Liver (tissue), 9 donors: ENCODE results near the gene CSNK1G1. TPM values are rescaled to one million over a fixed set of nuclear protein-coding genes. Genes with fewer than 3 reads are reported as not detected.

Experiments used
- DNase-seq: peaks from one replicate; pipeline ENCODE4 v3.0.0-alpha.2; 2017; ENCODE audit warnings: low spot score
- H3K27ac ChIP-seq, 2 donors: one replicate each; pipeline ENCODE4 v1.7.0; 2013; ENCODE audit warnings: inconsistent platforms in 2 of 2, low read length in 2 of 2, control low read depth in 1 of 2, low read depth in 1 of 2, mild to moderate bottlenecking in 1 of 2
- H3K27me3 ChIP-seq, 4 donors: one replicate each; pipeline versions ENCODE4 v1.6.1 to v1.7.0; 2013; ENCODE audit warnings: low read length in 3 of 4, inconsistent platforms in 1 of 4, mild to moderate bottlenecking in 1 of 4, moderate library complexity in 1 of 4; ENCODE audit not compliant: control insufficient read depth in 4 of 4, insufficient read depth in 4 of 4
- H3K36me3 ChIP-seq, 4 donors: one replicate each; pipeline versions ENCODE4 v1.6.1 to v1.7.0; 2013; ENCODE audit warnings: low read length in 3 of 4, mild to moderate bottlenecking in 3 of 4, low read depth in 1 of 4, moderate library complexity in 1 of 4; ENCODE audit not compliant: control insufficient read depth in 4 of 4, insufficient read depth in 3 of 4
- H3K4me1 ChIP-seq, 4 donors: one replicate each; pipeline versions ENCODE4 v1.6.1 to v1.7.0; 2013; ENCODE audit warnings: low read length in 3 of 4, mild to moderate bottlenecking in 3 of 4, moderate library complexity in 1 of 4; ENCODE audit not compliant: control insufficient read depth in 4 of 4, insufficient read depth in 4 of 4
- H3K4me3 ChIP-seq, 3 donors: one replicate each; pipeline versions ENCODE4 v1.6.1 to v1.7.0; 2013; ENCODE audit warnings: low read length in 3 of 3, control low read depth in 1 of 3, low read depth in 1 of 3, mild to moderate bottlenecking in 1 of 3
- H3K9ac ChIP-seq, 2 donors: one replicate each; pipeline ENCODE4 v1.7.0; 2013; ENCODE audit warnings: low read length in 2 of 2, mild to moderate bottlenecking in 2 of 2, moderate library complexity in 2 of 2, control low read depth in 1 of 2, low read depth in 1 of 2
- H3K9me3 ChIP-seq, 4 donors: one replicate each; pipeline versions ENCODE4 v1.6.1 to v1.7.0; 2013; ENCODE audit warnings: low read length in 3 of 4; ENCODE audit not compliant: control insufficient read depth in 4 of 4
- EGR1 ChIP-seq, 2 donors: IDR thresholded peaks; 2 replicates each; pipeline ENCODE4 v1.6.1; 2016 to 2018; ENCODE audit warnings: antibody characterized with exemption in 2 of 2, low read depth in 2 of 2
- FOXA1 ChIP-seq: IDR thresholded peaks from 2 replicates; pipeline ENCODE4 v1.6.1; 2016; ENCODE audit warnings: antibody characterized with exemption
- FOXA2 ChIP-seq: IDR thresholded peaks from 2 replicates; pipeline ENCODE4 v1.6.1; 2016; ENCODE audit warnings: antibody characterized with exemption
- GABPA ChIP-seq, 2 donors: IDR thresholded peaks in 1 of 2; conservative IDR thresholded peaks in 1 of 2; 2 replicates each; pipeline ENCODE4 v1.6.1; 2016; ENCODE audit warnings: antibody characterized with exemption in 2 of 2, mild to moderate bottlenecking in 1 of 2, moderate library complexity in 1 of 2
- HNF4A ChIP-seq, 2 donors: conservative IDR thresholded peaks; 2 replicates each; pipeline ENCODE4 v1.6.1; 2016; ENCODE audit warnings: antibody characterized with exemption in 2 of 2, mild to moderate bottlenecking in 2 of 2
- HNF4G ChIP-seq: IDR thresholded peaks from 2 replicates; pipeline ENCODE4 v1.6.1; 2016; ENCODE audit warnings: antibody characterized with exemption
- JUND ChIP-seq, 2 donors: IDR thresholded peaks; 2 replicates each; pipeline ENCODE4 v1.6.1; 2016; ENCODE audit warnings: antibody characterized with exemption in 2 of 2
- NR2F2 ChIP-seq: IDR thresholded peaks from 2 replicates; pipeline ENCODE4 v1.6.1; 2016; ENCODE audit warnings: antibody characterized with exemption
- RAD21 ChIP-seq, 2 donors: IDR thresholded peaks; 2 replicates each; pipeline ENCODE4 v1.6.1; 2016; ENCODE audit warnings: antibody characterized with exemption in 2 of 2, mild to moderate bottlenecking in 2 of 2
- RXRA ChIP-seq, 2 donors: IDR thresholded peaks; 2 replicates each; pipeline ENCODE4 v1.6.1; 2017 to 2018; ENCODE audit warnings: antibody characterized with exemption in 2 of 2, mild to moderate bottlenecking in 1 of 2
- SP1 ChIP-seq: IDR thresholded peaks from 2 replicates; pipeline ENCODE4 v1.6.1; 2018; ENCODE audit warnings: antibody characterized with exemption, mild to moderate bottlenecking
- TAF1 ChIP-seq: conservative IDR thresholded peaks from 2 replicates; pipeline ENCODE4 v1.6.1; 2016; ENCODE audit warnings: antibody characterized with exemption, mild to moderate bottlenecking
- YY1 ChIP-seq: IDR thresholded peaks from 2 replicates; pipeline ENCODE4 v1.6.1; 2016; ENCODE audit warnings: antibody characterized with exemption, mild to moderate bottlenecking
- ZBTB33 ChIP-seq: IDR thresholded peaks from 2 replicates; pipeline ENCODE4 v1.6.1; 2016; ENCODE audit warnings: antibody characterized with exemption
- WGBS: extraction: QIAGEN DNeasy Blood & Tissue Kit; methylation state at CpG from one replicate; pipeline ENCODE4 v1.1.7; 2013; 5-methylcytosine and 5-hydroxymethylcytosine counted together
- polyA plus RNA-seq, 2 donors: library from polyadenylated mRNA; stranded (reverse) in 1 of 2; unstranded in 1 of 2; fragments of 200-250 nt in 1 of 2; fragments of >200 nt in 1 of 2; fragmentation: Nextera tagmentation in 1 of 2; extraction: Ambion mirVana in 1 of 2; gene quantifications; one replicate each; pipeline versions ENCODE4 v1.2.1 to v1.2.3, GENCODE V29; 2013 to 2015
- total RNA-seq, 2 donors: library from RNA; depleted of rRNA; stranded (reverse); fragments of >200 nt; gene quantifications; one replicate each; pipeline ENCODE4 v1.2.3, GENCODE V29; 2014
- TF ChIP-seq, protein P1 (sequence below): fragments of 150-350 bp; IDR thresholded peaks from 2 replicates; pipeline ENCODE4 v1.5.1; 2017; ENCODE audit warnings: improper control_type of control experiment, low read depth, low read length; ENCODE audit not compliant: missing input control
- TF ChIP-seq, protein P2 (sequence below): IDR thresholded peaks from 2 replicates; pipeline ENCODE4 v1.6.1; 2016; ENCODE audit warnings: antibody characterized with exemption
- TF ChIP-seq, protein P3 (sequence below): IDR thresholded peaks from 2 replicates; pipeline ENCODE4 v1.6.1; 2016; ENCODE audit warnings: antibody characterized with exemption, mild to moderate bottlenecking
- TF ChIP-seq, protein P4 (sequence below): IDR thresholded peaks from 2 replicates; pipeline ENCODE4 v1.6.1; 2016; ENCODE audit warnings: antibody characterized with exemption
- donor health status: healthy.
- donor health status: healthy.
- donor health status: healthy.
- donor health status: healthy.
- donor health status: healthy.

Gene CSNK1G1
- total and polyA plus RNA-seq, 4 donors, result 1.7 to 9.1 (median 5.8) TPM

GRCh38 chr15:64247535-64247905 lies 108.5 kb downstream of the CSNK1G1 start:
- Histone ChIP-seq H3K27me3 (no peaks in the 10 kb centered on the region), H3K27ac (peak overlapping the region; percentile 69 to 83), H3K9me3 (no peaks in the 10 kb centered on the region), H3K36me3 (no peaks in the 10 kb centered on the region), H3K4me3 (no peak overlapping the region), H3K4me1 (peaks cover 0 to 14% (median 5%) of the 10 kb centered on the region in 4 donors), H3K9ac (no peak overlapping the region)
- no peak for DNase-seq
- TF ChIP-seq EGR1 (IDR thresholded peaks at IDR 0.05; ENCODE audit: low read depth in 2 of 2) (no peak), SP1 (peak; percentile 65), HNF4G (peak; percentile 72), FOXA2 (no peak), FOXA1 (no peak), HNF4A (conservative IDR thresholded peaks at IDR 0.05) (peak; percentile 78 to 91)

DNA sequence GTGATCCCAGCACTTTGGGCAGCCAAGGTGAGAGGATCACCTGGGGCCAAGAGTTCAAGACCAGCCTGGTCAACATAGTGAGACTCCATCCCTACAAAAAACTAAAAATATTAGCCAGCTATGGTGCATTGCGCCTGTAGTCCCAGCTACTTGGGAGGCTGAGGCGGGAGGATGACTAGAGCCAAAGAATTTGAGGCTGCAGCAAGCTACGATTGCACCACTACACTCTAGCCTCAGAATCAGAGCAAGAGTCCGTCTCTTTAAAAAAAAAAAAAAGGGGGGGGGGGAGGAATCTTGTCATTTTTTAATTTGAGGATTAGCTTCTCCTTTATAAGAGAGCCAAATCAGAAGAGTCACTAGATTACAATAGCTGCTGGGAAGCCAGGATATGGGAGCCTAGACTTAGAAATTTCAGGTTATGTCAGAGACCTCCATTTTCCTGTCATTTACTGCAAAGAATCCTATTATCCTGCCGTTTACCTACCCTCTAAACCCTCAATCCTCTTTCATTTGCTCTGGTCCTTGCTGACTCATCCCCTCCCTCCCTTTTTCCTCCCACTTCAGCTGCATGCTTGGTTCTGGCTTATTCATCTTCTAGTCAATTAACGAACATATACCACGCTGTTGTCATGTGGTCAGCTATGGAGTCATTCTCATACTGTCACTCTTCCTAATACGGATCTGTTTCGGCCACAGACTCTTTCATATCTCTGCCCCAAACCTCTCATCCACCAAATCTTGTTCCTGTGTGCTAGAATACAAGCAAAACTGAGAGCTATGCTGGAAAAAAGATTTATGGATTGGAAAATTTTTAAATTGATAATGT lies 109.4 kb downstream of the CSNK1G1 start:
- WGBS, result 86% methylated on average over 9 of the region's 9 CpGs
- H3K36me3 ChIP-seq, result no peaks in the 10 kb centered on the region
- no peak for DNase-seq

GRCh38 chr15:64245405-64245804 lies 110.6 kb downstream of the CSNK1G1 start:
- WGBS, result 99% methylated on average over 4 of the region's 4 CpGs
- DNase-seq, result no peak
- Histone ChIP-seq H3K4me1 (peaks cover 0 to 14% (median 5%) of the 10 kb centered on the region in 4 donors), H3K36me3 (no peaks in the 10 kb centered on the region), H3K27me3 (no peaks in the 10 kb centered on the region), H3K4me3 (no peak overlapping the region), H3K9ac (no peak overlapping the region), H3K27ac (no peak overlapping the region), H3K9me3 (no peaks in the 10 kb centered on the region)
- TF ChIP-seq NR2F2 (no peak), JUND (IDR thresholded peaks at IDR 0.05) (no peak), FOXA2 (no peak), HNF4A (conservative IDR thresholded peaks at IDR 0.05) (no peak), EGR1 (IDR thresholded peaks at IDR 0.05; ENCODE audit: low read depth in 2 of 2) (no peak), SP1 (no peak), RXRA (IDR thresholded peaks at IDR 0.05) (no peak), TAF1 (no peak), FOXA1 (no peak), RAD21 (IDR thresholded peaks at IDR 0.05) (no peak), YY1 (no peak), HNF4G (no peak), GABPA (IDR thresholded peaks at IDR 0.05 in 1 of 2, conservative IDR thresholded peaks at IDR 0.05 in 1 of 2) (no peak), ZBTB33 (no peak)
- TF ChIP-seq, protein P1, sequence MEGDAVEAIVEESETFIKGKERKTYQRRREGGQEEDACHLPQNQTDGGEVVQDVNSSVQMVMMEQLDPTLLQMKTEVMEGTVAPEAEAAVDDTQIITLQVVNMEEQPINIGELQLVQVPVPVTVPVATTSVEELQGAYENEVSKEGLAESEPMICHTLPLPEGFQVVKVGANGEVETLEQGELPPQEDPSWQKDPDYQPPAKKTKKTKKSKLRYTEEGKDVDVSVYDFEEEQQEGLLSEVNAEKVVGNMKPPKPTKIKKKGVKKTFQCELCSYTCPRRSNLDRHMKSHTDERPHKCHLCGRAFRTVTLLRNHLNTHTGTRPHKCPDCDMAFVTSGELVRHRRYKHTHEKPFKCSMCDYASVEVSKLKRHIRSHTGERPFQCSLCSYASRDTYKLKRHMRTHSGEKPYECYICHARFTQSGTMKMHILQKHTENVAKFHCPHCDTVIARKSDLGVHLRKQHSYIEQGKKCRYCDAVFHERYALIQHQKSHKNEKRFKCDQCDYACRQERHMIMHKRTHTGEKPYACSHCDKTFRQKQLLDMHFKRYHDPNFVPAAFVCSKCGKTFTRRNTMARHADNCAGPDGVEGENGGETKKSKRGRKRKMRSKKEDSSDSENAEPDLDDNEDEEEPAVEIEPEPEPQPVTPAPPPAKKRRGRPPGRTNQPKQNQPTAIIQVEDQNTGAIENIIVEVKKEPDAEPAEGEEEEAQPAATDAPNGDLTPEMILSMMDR, result no peak
- TF ChIP-seq, protein P2, sequence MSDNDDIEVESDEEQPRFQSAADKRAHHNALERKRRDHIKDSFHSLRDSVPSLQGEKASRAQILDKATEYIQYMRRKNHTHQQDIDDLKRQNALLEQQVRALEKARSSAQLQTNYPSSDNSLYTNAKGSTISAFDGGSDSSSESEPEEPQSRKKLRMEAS, result no peak
- TF ChIP-seq, protein P3, sequence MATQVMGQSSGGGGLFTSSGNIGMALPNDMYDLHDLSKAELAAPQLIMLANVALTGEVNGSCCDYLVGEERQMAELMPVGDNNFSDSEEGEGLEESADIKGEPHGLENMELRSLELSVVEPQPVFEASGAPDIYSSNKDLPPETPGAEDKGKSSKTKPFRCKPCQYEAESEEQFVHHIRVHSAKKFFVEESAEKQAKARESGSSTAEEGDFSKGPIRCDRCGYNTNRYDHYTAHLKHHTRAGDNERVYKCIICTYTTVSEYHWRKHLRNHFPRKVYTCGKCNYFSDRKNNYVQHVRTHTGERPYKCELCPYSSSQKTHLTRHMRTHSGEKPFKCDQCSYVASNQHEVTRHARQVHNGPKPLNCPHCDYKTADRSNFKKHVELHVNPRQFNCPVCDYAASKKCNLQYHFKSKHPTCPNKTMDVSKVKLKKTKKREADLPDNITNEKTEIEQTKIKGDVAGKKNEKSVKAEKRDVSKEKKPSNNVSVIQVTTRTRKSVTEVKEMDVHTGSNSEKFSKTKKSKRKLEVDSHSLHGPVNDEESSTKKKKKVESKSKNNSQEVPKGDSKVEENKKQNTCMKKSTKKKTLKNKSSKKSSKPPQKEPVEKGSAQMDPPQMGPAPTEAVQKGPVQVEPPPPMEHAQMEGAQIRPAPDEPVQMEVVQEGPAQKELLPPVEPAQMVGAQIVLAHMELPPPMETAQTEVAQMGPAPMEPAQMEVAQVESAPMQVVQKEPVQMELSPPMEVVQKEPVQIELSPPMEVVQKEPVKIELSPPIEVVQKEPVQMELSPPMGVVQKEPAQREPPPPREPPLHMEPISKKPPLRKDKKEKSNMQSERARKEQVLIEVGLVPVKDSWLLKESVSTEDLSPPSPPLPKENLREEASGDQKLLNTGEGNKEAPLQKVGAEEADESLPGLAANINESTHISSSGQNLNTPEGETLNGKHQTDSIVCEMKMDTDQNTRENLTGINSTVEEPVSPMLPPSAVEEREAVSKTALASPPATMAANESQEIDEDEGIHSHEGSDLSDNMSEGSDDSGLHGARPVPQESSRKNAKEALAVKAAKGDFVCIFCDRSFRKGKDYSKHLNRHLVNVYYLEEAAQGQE, result no peak
- TF ChIP-seq, protein P4, sequence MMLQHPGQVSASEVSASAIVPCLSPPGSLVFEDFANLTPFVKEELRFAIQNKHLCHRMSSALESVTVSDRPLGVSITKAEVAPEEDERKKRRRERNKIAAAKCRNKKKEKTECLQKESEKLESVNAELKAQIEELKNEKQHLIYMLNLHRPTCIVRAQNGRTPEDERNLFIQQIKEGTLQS, result no peak

More for the DNA sequence above, 109.4 kb downstream of the CSNK1G1 start:
- TF ChIP-seq YY1 (no peak), RAD21 (IDR thresholded peaks at IDR 0.05) (no peak)
- TF ChIP-seq, protein P2, result no peak
- H3K27ac ChIP-seq, result no peak overlapping the region
- no peak overlapping the region for H3K9ac ChIP-seq
- peaks cover 0 to 14% (median 5%) of the 10 kb centered on the region in 4 donors for H3K4me1 ChIP-seq
- H3K4me3 ChIP-seq, result no peak overlapping the region
- H3K9me3 ChIP-seq, result no peaks in the 10 kb centered on the region
- no peaks in the 10 kb centered on the region for H3K27me3 ChIP-seq
